Activated T-helper 17 cell treated with anti-CD3 and anti-CD28 coated beads, Interleukin-2, amount 50 U/mL, for 72 hours (primary cell): ENCODE measurements around the gene TOP3B. TPM values are rescaled to one million over a fixed set of nuclear protein-coding genes. Genes with fewer than 3 reads are reported as not detected.
"Not testable (repeated sequence)": the region's sequence is repeated elsewhere in the genome, so short reads cannot be mapped to it uniquely, and the experiment has no call there.

Experiments used
- ATAC-seq: fragments of 150-1000 bp; cut with Tn5 transposase; replicated peaks from 2 replicates; pipeline ENCODE4 v1.10.0; 2021; ENCODE audit warnings: mild to moderate bottlenecking, moderate library complexity
- H3K27ac Mint-ChIP-seq: one replicate; pipeline ENCODE4 v1.8.0; 2022; ENCODE audit warnings: mixed read lengths
- H3K27me3 Mint-ChIP-seq: one replicate; pipeline ENCODE4 v1.8.0; 2022; ENCODE audit warnings: mixed read lengths
- H3K36me3 Mint-ChIP-seq: one replicate; pipeline ENCODE4 v1.8.0; 2022; ENCODE audit warnings: low read depth, mild to moderate bottlenecking, mixed read lengths
- H3K4me1 Mint-ChIP-seq: one replicate; pipeline ENCODE4 v1.8.0; 2022; ENCODE audit warnings: mixed read lengths
- H3K4me3 Mint-ChIP-seq: one replicate; pipeline ENCODE4 v1.8.0; 2022; ENCODE audit warnings: mild to moderate bottlenecking, mixed read lengths
- H3K9me3 Mint-ChIP-seq: one replicate; pipeline ENCODE4 v1.8.0; 2022; ENCODE audit warnings: mixed read lengths
- total RNA-seq, 2 donors: library from RNA; stranded (reverse); gene quantifications; one replicate each; pipeline ENCODE4 v1.2.3, GENCODE V29; 2022

The TOP3B gene
- total RNA-seq, 2 donors from 2014 or later, result 34.6 to 42.3 TPM

- Mint-ChIP-seq H3K4me3 (no peak overlapping the region), H3K36me3 (no peaks in the 10 kb centered on the region), H3K9me3 (no peaks in the 10 kb centered on the region), H3K27ac (no peak overlapping the region), H3K27me3 (no peaks in the 10 kb centered on the region), H3K4me1 (no peaks in the 10 kb centered on the region)
- no peak for ATAC-seq
Measured at GRCh38 chr22:21916309-21916918, 66.2 kb downstream of the TOP3B start.

GRCh38 chr22:21915624-21916308 lies 66.8 kb downstream of the TOP3B start:
- no peaks in the 10 kb centered on the region for H3K4me1 Mint-ChIP-seq
- no peak overlapping the region for H3K27ac Mint-ChIP-seq
- no peak overlapping the region for H3K4me3 Mint-ChIP-seq
- H3K27me3 Mint-ChIP-seq, result no peaks in the 10 kb centered on the region
- no peaks in the 10 kb centered on the region for H3K9me3 Mint-ChIP-seq
- no peaks in the 10 kb centered on the region for H3K36me3 Mint-ChIP-seq
- ATAC-seq, result no peak

- not testable (repeated sequence) for ATAC-seq, H3K27ac Mint-ChIP-seq, H3K4me1 Mint-ChIP-seq, H3K27me3 Mint-ChIP-seq, H3K9me3 Mint-ChIP-seq, H3K36me3 Mint-ChIP-seq, H3K4me3 Mint-ChIP-seq
Measured at GRCh38 chr22:21914033-21914642, 68.4 kb downstream of the TOP3B start.

- H3K36me3 Mint-ChIP-seq, H3K27ac Mint-ChIP-seq, H3K4me3 Mint-ChIP-seq, H3K27me3 Mint-ChIP-seq, H3K4me1 Mint-ChIP-seq, ATAC-seq, H3K9me3 Mint-ChIP-seq: not testable (repeated sequence)
Measured at GRCh38 chr22:21910367-21910766, 72.2 kb downstream of the TOP3B start.

GRCh38 chr22:21909871-21910270 lies 72.7 kb downstream of the TOP3B start:
- ATAC-seq, result no peak
- no peaks in the 10 kb centered on the region for H3K9me3 Mint-ChIP-seq
- no peaks in the 10 kb centered on the region for H3K4me1 Mint-ChIP-seq
- H3K27me3 Mint-ChIP-seq, result no peaks in the 10 kb centered on the region
- H3K27ac Mint-ChIP-seq, result no peak overlapping the region
- no peaks in the 10 kb centered on the region for H3K36me3 Mint-ChIP-seq
- H3K4me3 Mint-ChIP-seq, result no peak overlapping the region

- Mint-ChIP-seq H3K36me3 (no peaks in the 10 kb centered on the region), H3K4me3 (no peak overlapping the region), H3K27ac (no peak overlapping the region), H3K4me1 (no peaks in the 10 kb centered on the region), H3K9me3 (no peaks in the 10 kb centered on the region), H3K27me3 (no peaks in the 10 kb centered on the region)
- ATAC-seq, result no peak
Measured at GRCh38 chr22:21907638-21908522, 74.7 kb downstream of the TOP3B start.

Other genes starting within 250 kb of the TOP3B start
- gene YPEL1, start 247.0 kb downstream of the TOP3B start, total RNA-seq, result 1 to 10 TPM in 1 of 2 donors, under 1 TPM in 1; 0.91 to 4.6 TPM
- gene MAPK1, start 115.1 kb downstream of the TOP3B start, total RNA-seq, result 10 to 100 TPM; 48.6 to 70.7 TPM
- 10 to 100 TPM; 17.3 to 20.3 TPM for gene PPM1F, start 29.9 kb downstream of the TOP3B start, total RNA-seq